ENCODE results near the gene C5AR1.

GRCh38 chr19:47357788-47358680, 48.4 kb downstream of the C5AR1 start:
- no peak for TF ChIP-seq RAD21 (IDR thresholded peaks at IDR 0.05)
- TF ChIP-seq GABPA (IDR thresholded peaks at IDR 0.05 in 1 of 2, conservative IDR thresholded peaks at IDR 0.05 in 1 of 2) = no peak
- no peak for TF ChIP-seq ATF3 (IDR thresholded peaks at IDR 0.05)
- no peak for TF ChIP-seq CTCF (IDR thresholded peaks at IDR 0.05; ENCODE audit: low read depth, low read length, missing input control)
- TF ChIP-seq TAF1 (conservative IDR thresholded peaks at IDR 0.05) = no peak

All from liver (tissue), 3 donors.